ENCODE results near the gene SDF2L1.
"Not testable (repeated sequence)": the region's sequence is repeated elsewhere in the genome, so short reads cannot be mapped to it uniquely, and the experiment has no call there.

The SDF2L1 gene

GRCh38 chr22:21637450-21637849, 4.7 kb upstream of the SDF2L1 start:
- not testable (repeated sequence) for DNase-seq

- no peak for DNase-seq
Measured at GRCh38 chr22:21639359-21639758, 2.7 kb upstream of the SDF2L1 start.

GRCh38 chr22:21640810-21641209, 1.3 kb upstream of the SDF2L1 start:
- no peak for DNase-seq

GRCh38 chr22:21641417-21641788, 699 bp upstream of the SDF2L1 start:
- no peak for DNase-seq

GRCh38 chr22:21642584-21643448, 714 bp downstream of the SDF2L1 start:
- peak; percentile 52 to 60 for DNase-seq

GRCh38 chr22:21643533-21644357, 1.6 kb downstream of the SDF2L1 start:
- no peak for DNase-seq

GRCh38 chr22:21645513-21645912, 3.4 kb downstream of the SDF2L1 start:
- not testable (repeated sequence) for DNase-seq

- DNase-seq, result peak; percentile 62 to 73
Measured at GRCh38 chr22:21646608-21647590, 4.8 kb downstream of the SDF2L1 start.

- DNase-seq, result no peak
Measured at GRCh38 chr22:21650280-21650679, 8.2 kb downstream of the SDF2L1 start.

GRCh38 chr22:21650823-21651520, 8.9 kb downstream of the SDF2L1 start:
- DNase-seq, result no peak

GRCh38 chr22:21651521-21652009, 9.5 kb downstream of the SDF2L1 start:
- DNase-seq, result no peak

- peak; percentile 77 to 81 for DNase-seq
Measured at GRCh38 chr22:21652010-21652546, 10.0 kb downstream of the SDF2L1 start.

- no peak for DNase-seq
Measured at GRCh38 chr22:21652547-21653545, 10.7 kb downstream of the SDF2L1 start.

GRCh38 chr22:21657020-21657359, 14.9 kb downstream of the SDF2L1 start:
- no peak for DNase-seq

- peak; percentile 68 to 83 for DNase-seq
Measured at GRCh38 chr22:21657360-21658032, 15.4 kb downstream of the SDF2L1 start.

- DNase-seq, result no peak
Measured at GRCh38 chr22:21659864-21660525, 17.9 kb downstream of the SDF2L1 start.

- DNase-seq, result no peak
Measured at GRCh38 chr22:21660904-21661303, 18.8 kb downstream of the SDF2L1 start.

GRCh38 chr22:21661991-21662390, 19.9 kb downstream of the SDF2L1 start:
- no peak for DNase-seq

GRCh38 chr22:21663738-21664137, 21.6 kb downstream of the SDF2L1 start:
- no peak for DNase-seq

Measured in stimulated activated CD4-positive, alpha-beta T cell treated with anti-CD3 and anti-CD28 coated beads, Interleukin-4, amount 100 ng/mL, for 4 hours (primary cell).